HG03060 (cell line): ENCODE results near the gene IFNA14.
"Not testable (repeated sequence)": the region's sequence is repeated elsewhere in the genome, so short reads cannot be mapped to it uniquely, and the experiment has no call there.

ENCODE experiments used
- ATAC-seq: cut with Tn5 transposase; IDR thresholded peaks from one replicate; pipeline ENCODE4 v1.9.1; 2021; ENCODE audit warnings: low read depth, moderate number of reproducible peaks; ENCODE audit not compliant: unreplicated experiment

Gene IFNA14

DNA sequence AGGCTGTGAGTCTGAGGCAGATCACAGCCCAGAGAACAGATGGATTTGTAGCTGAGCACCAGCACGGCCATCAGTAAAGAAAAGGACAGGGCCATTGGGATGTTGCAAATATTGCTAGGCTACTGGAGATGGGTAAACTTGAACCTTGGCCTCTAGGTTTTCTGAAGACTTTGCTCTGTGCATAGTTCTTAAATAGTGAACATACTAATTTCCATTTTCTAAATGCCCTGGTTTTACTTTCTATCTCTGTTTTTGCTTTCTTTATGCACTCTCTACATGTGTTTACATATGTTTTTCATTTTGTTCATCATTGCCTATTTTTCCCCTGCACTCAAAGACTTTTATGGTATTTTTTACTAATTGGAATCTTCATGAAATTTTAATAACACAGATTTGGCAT, 22.6 kb downstream of the IFNA14 start, which contains the start of gene IFNA16:
Gene IFNA16 (minus strand): TSS at position 101 of the 400 bp plus-strand sequence. CDS start 6 bp downstream, at position 95.
- ATAC-seq, result not testable (repeated sequence)

DNA sequence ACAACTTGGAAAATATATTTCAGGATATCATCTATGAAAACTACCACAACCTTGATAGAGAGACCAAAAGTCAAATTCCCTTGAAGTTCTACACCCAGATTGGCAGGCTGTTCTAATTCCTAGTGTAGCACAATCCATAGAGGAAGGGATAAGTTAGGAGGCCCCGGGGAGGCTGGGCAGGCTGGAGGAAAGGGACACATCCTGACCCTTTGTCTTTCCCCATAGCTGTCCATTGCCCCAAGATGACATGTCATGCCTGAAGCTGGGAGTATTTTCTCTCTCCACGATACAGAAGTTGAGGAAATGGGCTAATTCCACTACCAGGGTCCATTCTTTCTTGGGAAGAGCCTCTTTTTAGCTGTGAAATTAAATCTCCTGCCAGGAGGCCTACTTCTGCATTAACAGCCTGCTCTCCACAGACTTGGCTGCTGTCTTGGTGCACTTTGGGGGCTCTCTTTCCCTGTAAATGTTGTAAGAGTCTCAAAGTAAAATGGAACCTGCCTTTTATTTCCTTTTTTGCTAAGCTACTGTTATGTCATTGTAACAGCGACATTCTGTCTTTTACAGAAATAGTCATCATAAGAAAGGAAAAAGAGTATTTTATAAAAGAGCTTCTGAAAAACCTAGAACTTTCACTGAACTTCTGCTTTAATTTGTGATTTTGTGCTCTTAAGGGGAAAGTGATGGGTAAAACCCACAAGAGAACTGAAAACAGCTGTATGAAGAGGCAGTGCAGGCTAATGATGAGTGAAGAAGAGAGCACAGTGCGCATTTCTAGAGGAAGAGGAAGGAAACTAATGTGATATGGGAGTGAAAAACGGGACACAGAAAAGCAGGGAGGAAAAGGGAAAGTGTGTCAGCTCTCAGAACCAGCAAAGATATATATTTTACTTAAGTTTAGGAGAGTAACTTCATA, 26.1 kb downstream of the IFNA14 start:
- not testable (repeated sequence) for ATAC-seq

DNA sequence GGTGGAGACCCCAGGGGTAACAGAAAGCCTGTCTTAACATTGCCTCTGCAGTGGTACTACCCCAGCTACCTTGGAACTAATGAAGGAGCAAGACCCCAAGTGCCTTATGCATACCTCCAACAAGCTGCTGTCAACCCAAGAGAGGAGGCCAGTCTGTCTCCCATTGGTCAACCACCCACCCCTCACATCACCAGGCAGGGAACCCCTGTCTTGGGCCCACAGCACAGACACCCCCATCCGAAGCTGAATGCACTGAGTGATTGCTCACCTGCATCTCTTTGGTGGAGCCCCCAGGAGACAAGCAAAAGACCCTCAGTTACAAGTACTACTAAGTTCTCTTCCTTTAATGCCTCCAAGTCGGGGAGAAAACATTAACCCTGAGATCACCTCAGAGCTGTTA, 27.6 kb downstream of the IFNA14 start:
- ATAC-seq, result not testable (repeated sequence)

DNA sequence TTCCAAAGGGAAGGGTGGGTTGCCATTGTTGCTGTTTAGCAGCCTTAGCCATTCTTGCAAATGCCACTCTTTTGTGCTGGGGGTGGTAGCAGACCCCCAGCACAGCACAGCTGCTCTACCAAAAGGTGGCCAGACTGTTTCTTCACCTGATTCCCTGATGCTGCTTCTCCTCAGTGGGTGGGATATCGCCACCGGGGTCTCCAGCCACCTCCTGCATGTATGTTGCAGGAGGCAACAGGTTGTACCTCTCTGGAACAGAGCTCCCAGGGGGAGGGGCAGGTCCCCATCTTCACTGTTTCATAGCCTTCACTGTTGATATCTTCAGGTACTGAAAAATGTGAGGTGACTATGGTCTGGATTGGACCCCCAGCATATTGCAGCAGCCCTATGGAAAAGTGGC, 29.0 kb downstream of the IFNA14 start:
- not testable (repeated sequence) for ATAC-seq

DNA sequence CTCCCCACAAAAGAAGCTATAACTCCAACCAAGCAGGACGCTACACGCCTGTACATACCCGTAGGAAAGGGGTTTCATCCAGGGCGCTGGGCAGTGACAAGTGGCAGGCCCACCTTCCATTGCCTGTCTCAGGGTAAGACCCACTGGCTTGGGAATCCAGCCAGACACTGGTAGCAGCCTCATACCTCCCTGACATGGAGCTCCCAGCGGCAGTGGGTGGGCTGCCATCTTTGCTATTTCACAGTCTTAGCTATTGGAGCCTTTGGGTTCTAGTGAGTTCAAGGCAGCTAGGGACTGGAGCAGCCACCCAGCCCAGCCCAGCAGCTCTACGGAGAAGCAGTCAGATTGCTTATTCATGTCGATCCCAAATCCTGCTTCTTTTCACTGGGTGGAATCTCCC, 29.5 kb downstream of the IFNA14 start:
- no peak for ATAC-seq

DNA sequence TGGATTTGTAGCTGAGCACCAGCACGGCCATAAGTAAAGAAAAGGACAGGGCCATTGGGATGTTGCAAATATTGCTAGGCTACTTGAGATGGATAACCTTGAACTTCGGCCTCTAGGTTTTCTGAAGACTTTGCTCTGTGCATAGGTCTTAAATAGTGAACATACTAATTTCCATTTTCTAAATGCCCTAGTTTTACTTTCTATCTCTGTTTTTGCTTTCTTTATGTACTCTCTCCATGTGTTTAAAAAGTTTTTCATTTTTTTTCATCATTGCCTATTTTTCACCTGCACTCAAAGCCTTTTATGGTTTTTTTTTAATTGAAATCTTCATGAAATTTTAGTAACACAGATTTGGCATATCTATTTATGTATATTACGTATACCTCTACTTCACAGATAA, 32.8 kb downstream of the IFNA14 start, which contains the start of gene IFNA10:
Gene IFNA10 (minus strand): TSS at position 101 of the 400 bp plus-strand sequence. CDS start 46 bp downstream, at position 55.
- not testable (repeated sequence) for ATAC-seq

DNA sequence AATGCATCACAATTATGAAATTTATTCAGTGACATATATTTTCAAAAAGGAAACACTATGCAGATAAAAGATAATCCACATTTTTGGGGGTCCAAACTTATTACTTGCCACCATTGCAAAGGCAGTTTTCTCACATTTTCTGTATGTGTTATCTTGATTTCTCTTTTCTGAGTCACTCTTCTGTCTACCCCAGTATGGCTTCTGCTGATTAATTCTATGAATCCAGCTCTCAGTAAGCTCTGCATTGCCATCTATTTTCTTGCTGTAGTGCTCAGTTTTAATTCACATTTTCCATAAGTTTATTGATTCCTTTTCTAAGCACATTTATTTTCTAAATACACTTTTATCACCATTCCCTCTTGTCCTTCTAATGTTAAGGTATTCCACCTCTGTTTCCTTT, 34.6 kb downstream of the IFNA14 start:
- no peak for ATAC-seq

DNA sequence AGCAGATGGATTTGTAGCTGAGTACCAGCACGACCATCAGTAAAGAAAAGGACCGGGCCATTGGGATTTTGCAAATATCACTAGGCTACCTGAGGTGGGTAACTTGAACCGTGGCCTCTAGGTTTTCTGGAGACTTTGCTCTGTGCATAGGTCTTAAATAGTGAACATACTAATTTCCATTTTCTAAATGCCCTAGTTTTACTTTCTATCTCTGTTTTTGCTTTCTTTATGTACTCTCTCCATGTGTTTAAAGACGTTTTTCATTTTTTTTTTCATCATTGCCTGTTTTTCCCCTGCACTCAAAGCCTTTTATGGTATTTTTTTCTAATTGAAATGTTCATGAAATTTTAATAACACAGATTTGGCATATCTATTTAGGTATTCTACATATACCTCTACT, 37.7 kb downstream of the IFNA14 start, which contains the start of gene IFNA7:
Gene IFNA7 (minus strand): TSS at position 101 of the 400 bp plus-strand sequence. CDS start 40 bp downstream, at position 61.
- ATAC-seq, result not testable (repeated sequence)

DNA sequence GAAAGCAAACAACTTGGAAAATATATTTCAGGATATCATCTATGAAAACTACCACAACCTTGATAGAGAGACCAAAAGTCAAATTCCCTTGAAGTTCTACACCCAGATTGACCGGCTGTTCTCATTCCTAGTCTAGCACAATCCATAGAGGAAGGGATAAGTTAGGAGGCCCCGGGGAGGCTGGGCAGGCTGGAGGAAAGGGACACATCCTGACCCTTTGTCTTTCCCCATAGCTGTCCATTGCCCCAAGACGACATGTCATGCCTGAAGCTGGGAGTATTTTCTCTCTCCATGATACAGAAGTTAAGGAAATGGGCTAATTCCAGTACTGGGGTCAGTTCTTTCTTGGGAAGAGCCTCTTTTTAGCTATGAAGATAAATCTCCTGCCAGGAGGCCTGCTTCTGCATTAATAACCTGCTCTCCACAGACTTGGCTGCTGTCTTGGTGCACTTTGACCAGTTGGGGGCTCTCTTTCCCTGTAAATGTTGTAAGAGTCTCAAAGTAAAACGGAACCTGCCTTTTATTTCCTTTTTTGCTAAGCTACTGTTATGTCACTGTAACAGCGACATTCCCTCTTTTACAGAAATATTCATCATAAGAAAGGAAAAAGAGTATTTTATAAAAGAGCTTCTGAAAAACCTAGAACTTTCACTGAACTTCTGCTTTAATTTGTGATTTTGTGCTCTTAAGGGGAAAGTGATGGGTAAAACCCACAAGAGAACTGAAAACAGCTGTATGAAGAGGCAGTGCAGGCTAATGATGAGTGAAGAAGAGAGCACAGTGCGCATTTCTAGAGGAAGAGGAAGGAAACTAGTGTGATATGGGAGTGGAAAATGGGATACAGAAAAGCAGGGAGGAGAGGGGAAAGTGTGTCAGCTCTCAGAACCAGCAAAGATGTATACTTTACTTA, 44.7 kb downstream of the IFNA14 start:
- ATAC-seq, result peak; percentile 89
